Hematopoietic multipotent progenitor cell (in vitro differentiated cells): ENCODE measurements around the gene LYZL6. TPM values are rescaled to one million over a fixed set of nuclear protein-coding genes. Genes with fewer than 3 reads are reported as not detected.

Source experiments
- DNase-seq, 3 donors: peaks; one replicate each; pipeline ENCODE4 v3.0.0-alpha.2; 2011 to 2015; ENCODE audit warnings: low read depth in 2 of 3, low spot score in 2 of 3
- small RNA-seq: library from RNA; depleted of rRNA; stranded (forward); fragments of <200 nt; gene quantifications from one replicate; pipeline ENCODE3, GENCODE V24; 2012
- total RNA-seq: library from RNA; depleted of rRNA; stranded (reverse); fragments of >200 nt; gene quantifications from one replicate; pipeline ENCODE4 v1.2.3, GENCODE V29; 2012

Gene LYZL6
- total RNA-seq, 1 donor: not detected

DNA sequence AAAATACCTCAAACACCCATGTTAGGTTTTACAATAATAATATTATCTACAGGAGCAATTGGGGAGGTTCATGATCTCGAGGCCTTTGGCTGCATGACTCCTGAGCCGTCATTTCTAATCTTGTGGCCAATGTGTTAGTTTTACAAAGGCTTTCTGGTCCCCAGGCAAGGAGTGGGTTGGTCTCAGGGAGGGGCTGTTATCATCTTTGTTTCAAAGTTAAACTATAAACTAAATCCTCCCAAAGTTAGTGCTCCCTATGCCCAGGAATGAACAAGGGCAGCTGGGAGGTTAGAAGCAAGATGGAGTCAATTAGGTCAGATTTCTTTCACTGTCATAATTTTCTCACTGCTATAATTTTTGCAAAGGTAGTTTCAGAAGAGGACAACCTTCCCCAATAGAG, 54.3 kb downstream of the LYZL6 start:
- DNase-seq: no peak

Small RNA genes lying within 50 kb of the gene (small RNA-seq; reads per million reads assigned to genes)
- gene RF00100: 171 reads per million, percentile 98 among the genes with 10 or more reads in this experiment

Other genes with a start within 250 kb of the LYZL6 start
- 2.2 TPM for gene RASL10B, start 212.1 kb downstream of the LYZL6 start, total RNA-seq
- gene GAS2L2, start 190.5 kb downstream of the LYZL6 start, total RNA-seq: 0.54 TPM
- gene C17orf50, start 182.8 kb downstream of the LYZL6 start, total RNA-seq: 0.27 TPM
- 33.4 TPM for gene MMP28, start 148.1 kb downstream of the LYZL6 start, total RNA-seq
- 61.4 TPM for gene TAF15, start 134.2 kb downstream of the LYZL6 start, total RNA-seq
- gene HEATR9, start 74.8 kb downstream of the LYZL6 start, total RNA-seq: not detected
- 1.3 TPM for gene CCL5, start 63.4 kb downstream of the LYZL6 start, total RNA-seq
- 0.54 TPM for gene RDM1, start 12.9 kb downstream of the LYZL6 start, total RNA-seq
- gene CCL16, start 37.8 kb upstream of the LYZL6 start, total RNA-seq: not detected
- not detected for gene CCL14, start 43.0 kb upstream of the LYZL6 start, total RNA-seq
- gene CCL15, start 57.8 kb upstream of the LYZL6 start, total RNA-seq: not detected
- gene CCL23, start 74.3 kb upstream of the LYZL6 start, total RNA-seq: 0.81 TPM
- not detected for gene CCL18, start 120.6 kb upstream of the LYZL6 start, total RNA-seq
- gene CCL3, start 146.4 kb upstream of the LYZL6 start, total RNA-seq: 1.6 TPM
- 1.6 TPM for gene CCL4, start 160.1 kb upstream of the LYZL6 start, total RNA-seq
- gene TBC1D3B, start 232.9 kb upstream of the LYZL6 start, total RNA-seq: 1.1 TPM